Erythroblast (primary cell): Measurements from ENCODE around the gene KAT2A.
"Not testable (repeated sequence)": the region's sequence is repeated elsewhere in the genome, so short reads cannot be mapped to it uniquely, and the experiment has no call there.

Source experiments
- DNase-seq, 2 experiments: peaks; one replicate each; lab custom pipeline; 2025; lab: John Stamatoyannopoulos, UW
- GATA1 ChIP-seq: IDR thresholded peaks from 2 replicates; pipeline ENCODE4 v1.6.1; 2011; ENCODE audit warnings: low read depth, mild to moderate bottlenecking, control low read depth, low read length, moderate library complexity
- POLR2A ChIP-seq: IDR thresholded peaks from 2 replicates; pipeline ENCODE4 v1.6.1; 2011; ENCODE audit warnings: mild to moderate bottlenecking, low read length

KAT2A gene

GRCh38 chr17:42142371-42142896 lies 21.3 kb upstream of the KAT2A start:
- DNase-seq = no peak
- TF ChIP-seq POLR2A = no peak
- TF ChIP-seq GATA1 = no peak

DNA sequence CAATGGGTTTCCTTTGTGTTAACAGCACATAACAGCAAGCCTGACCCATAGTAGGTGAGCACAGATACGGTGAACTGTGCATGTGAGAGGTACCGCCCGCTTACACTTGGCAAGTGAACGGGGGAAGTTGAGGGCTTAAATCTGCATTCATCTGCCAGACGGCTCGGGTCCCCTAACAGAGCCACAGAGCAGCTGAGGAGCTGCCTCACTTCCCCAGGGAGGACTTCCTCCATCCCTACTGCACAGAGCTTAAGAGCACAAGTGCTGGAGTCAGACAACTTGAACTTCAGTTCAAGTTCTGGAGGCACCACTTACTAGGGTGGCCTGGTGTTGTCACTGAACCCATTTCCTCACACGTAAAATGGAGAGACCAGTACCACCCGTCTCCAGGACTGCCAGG lies 20.2 kb upstream of the KAT2A start:
- DNase-seq = no peak
- TF ChIP-seq POLR2A (no peak), GATA1 (no peak)

- DNase-seq = not testable (repeated sequence)
These were observed 19.5 kb upstream of the KAT2A start for GRCh38 chr17:42140690-42141089.

- no peak for TF ChIP-seq GATA1
- no peak for TF ChIP-seq POLR2A
- no peak for DNase-seq
These were observed 17.8 kb upstream of the KAT2A start for GRCh38 chr17:42138749-42139492.

DNA sequence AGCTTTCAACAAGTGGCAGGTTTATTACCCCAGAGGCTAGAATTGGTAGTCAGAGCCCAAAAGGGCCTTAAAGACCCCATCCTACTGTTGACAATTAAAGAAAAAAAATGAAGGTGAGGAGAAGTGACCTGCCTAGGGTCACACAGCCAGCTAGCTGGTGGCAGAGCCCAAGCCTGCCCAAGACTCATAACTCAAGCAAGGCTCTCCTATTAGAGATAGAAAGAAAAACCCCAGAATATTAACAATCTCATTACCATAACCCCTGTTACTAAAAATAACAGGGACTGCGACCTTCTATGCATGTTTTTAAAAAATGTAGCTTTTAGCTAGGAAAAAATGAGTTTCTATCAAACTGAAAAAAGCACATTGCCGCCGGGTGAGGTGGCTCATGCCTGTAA lies 15.5 kb upstream of the KAT2A start:
- no peak for DNase-seq
- TF ChIP-seq GATA1 (no peak), POLR2A (no peak)

DNA sequence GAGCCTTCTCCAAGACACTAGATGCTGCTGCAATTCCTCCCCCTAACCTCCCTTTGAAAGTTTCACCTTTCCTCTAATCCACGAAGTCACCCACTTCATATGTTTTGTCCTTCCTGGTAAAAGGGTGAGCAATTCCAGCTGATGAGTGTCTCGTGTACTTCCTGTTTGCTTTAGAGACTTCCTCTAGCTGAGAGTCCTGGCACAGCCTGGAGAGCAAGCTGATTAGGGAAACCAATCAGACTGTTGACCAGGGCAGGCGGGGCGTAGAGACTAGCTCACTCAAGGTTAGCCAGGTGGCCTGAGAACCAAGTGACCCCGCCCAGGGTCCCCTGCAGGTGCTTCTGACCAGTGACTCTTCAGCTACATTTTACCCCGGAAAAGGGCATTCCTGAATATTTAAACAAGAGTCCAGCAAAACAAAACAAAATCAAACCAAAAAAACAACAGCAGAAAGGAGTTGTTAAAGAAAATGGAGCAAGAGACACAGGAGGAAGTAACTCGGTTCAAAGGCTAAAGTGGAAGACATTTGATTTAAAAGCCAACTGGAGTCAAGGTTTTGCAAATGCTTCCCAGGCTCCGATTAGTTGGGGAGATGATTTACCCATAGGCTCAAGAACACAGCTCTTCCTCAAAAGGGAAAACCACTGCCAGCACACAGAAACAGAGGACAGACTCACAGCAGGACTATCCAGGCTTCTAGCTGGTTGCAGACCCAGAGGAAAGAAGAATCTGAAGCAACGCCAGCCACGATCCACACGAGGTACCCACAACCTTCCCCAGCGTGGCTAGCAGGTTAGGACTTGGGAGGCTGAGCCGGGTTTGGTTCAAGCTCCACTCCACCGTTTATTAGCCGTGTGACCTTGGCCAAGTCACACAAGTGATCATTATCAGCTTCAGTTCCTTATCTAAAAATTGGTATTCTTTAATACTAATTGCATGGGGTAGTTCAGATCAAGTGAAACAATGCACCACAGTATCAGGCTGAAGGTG lies 14.8 kb upstream of the KAT2A start:
- TF ChIP-seq GATA1 = no peak
- no peak for TF ChIP-seq POLR2A
- DNase-seq = peak; percentile 21 to 28

DNA sequence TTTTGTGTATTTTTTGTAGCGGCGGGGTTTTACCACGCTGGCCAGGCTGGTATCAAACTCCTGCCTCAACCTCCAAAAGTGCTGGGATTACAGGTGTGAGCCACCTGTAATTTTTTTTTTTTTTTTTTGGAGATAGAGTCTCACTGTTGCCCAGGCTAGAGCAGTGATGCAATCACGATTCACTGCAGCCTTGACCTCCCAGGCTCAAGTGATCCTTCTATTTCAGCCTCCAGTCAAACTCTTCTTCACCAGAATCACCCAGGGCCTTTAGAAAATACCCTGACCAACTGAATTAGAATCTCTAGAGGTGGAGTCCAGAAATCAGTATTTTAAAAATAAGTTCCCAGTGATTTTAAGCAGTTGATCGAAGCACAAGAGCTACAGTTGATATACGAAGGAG lies 14.0 kb upstream of the KAT2A start:
- TF ChIP-seq POLR2A = no peak
- TF ChIP-seq GATA1 = no peak
- DNase-seq = no peak

- TF ChIP-seq POLR2A (no peak), GATA1 (no peak)
- peak in 1 of 2 experiments; percentile 43 for DNase-seq
These were observed 12.4 kb upstream of the KAT2A start for GRCh38 chr17:42133461-42134041.

- TF ChIP-seq GATA1 = no peak
- no peak for TF ChIP-seq POLR2A
- DNase-seq = peak in 1 of 2 experiments; percentile 28
These were observed 11.8 kb upstream of the KAT2A start for GRCh38 chr17:42132941-42133340.

DNA sequence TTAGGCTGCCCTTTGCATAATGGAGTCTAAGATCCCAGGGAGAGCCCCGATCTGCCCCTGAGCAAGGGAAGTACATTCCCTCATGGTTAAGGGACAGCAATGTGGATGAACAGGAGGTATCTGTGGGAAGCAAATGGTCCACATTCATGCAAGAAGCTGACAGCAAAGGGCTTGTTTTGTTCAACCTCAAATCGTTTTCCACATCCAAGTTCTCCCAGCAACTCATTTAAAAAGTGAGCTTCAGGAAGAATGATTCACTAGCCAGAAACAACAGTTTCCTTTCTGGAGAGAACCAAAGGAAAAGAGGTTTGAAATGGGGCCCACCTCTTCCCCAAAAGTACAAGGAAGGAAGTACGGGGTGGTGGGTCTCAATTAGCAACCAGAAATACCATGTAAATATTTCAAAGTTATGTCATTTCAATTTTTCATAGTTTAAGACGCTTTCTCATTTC lies 10.8 kb upstream of the KAT2A start:
- DNase-seq = no peak
- TF ChIP-seq GATA1 (no peak), POLR2A (no peak)

GRCh38 chr17:42131232-42131631 lies 10.1 kb upstream of the KAT2A start:
- no peak for DNase-seq
- TF ChIP-seq GATA1 (no peak), POLR2A (no peak)

DNA sequence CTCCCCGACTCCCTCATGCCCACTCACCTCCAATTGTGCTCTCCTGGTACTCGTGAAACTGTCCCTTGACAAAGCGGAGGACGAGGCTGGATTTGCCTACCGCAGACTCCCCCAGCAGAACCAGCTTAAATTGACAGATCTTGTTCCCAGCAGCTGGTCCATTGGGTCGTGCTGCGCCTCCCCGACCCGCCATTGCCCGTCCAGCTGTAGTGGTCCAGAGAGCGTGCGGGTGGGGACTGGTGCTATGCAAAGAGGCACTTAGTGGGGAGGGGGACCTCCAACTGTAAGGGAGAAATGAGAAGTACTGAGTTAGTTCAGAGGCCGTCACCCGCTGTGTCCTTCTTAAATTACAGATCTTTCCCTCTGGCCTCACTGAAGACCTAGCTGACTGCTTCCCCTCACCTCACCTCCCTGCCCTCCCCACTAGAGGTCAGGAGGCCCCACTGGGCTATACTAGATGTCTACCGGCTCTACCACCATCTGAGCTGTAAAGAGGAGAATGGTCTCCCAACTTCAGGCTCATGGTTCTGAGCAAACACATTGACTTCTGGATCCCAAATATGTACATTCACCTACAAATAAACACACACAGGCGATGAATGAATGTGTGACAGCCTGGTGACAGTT lies 9.3 kb upstream of the KAT2A start:
- no peak for DNase-seq
- TF ChIP-seq POLR2A (no peak), GATA1 (no peak)

DNA sequence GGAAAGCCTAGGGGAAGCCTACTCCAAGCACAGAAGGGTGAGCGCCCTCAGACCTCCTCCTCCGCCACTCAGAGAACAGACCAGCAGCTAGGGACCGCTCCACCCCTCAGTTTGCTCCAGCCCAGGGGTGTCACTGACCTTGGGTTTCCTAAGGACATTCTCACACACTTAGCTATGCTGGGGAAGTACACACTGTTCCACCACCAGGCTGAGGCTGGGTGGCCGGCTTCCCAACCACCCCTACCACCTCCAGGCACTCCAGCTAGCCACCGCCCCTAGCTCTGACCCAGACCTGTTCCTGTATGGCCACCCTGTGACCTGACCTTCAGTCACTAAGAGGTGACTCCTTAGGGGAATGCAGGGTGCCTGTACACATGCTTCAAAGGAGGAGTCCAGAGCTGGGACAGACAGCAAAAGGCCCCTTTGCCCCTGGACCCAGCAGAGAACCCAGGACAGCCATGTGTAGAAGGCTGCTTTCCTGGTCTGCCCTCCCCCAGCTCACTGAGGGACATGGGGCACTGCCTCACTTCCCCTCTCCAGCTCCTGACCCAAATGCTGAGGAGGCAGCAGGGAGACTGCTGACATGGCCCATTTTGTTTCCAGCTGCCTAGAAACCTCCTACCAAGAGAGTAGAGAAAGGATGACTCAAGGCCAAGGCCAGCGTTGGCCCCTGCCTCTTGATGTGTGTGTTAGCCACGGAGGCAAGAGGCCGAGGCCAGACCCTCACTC lies 8.1 kb upstream of the KAT2A start:
- DNase-seq = no peak
- TF ChIP-seq POLR2A (no peak), GATA1 (no peak)
